Suppressor macrophage treated with lipopolysaccharide for 1 hour (primary cell): Measurements from ENCODE around the gene PFKP.
"Not testable (repeated sequence)": the region's sequence is repeated elsewhere in the genome, so short reads cannot be mapped to it uniquely, and the experiment has no call there.

ENCODE experiments used
- DNase-seq, 3 donors: peaks; one replicate each; pipeline ENCODE4 v3.0.0-alpha.2; 2020 to 2022

Gene PFKP

GRCh38 chr10:3100093-3100792 is 32.9 kb downstream of the PFKP start:
- DNase-seq = no peak

GRCh38 chr10:3100856-3101640 is 33.7 kb downstream of the PFKP start:
- DNase-seq = no peak

GRCh38 chr10:3102720-3103427 is 35.5 kb downstream of the PFKP start:
- no peak for DNase-seq

GRCh38 chr10:3103646-3104045 is 36.3 kb downstream of the PFKP start:
- DNase-seq = no peak

GRCh38 chr10:3104251-3104918 is 37.0 kb downstream of the PFKP start:
- no peak for DNase-seq

GRCh38 chr10:3105166-3105565 is 37.8 kb downstream of the PFKP start:
- no peak for DNase-seq

GRCh38 chr10:3105905-3106304 is 38.6 kb downstream of the PFKP start:
- no peak for DNase-seq

GRCh38 chr10:3106328-3106727 is 39.0 kb downstream of the PFKP start:
- not testable (repeated sequence) for DNase-seq

- no peak for DNase-seq
These were observed 39.6 kb downstream of the PFKP start for GRCh38 chr10:3106928-3107425.

- no peak for DNase-seq
These were observed 40.1 kb downstream of the PFKP start for GRCh38 chr10:3107426-3107961.

- no peak for DNase-seq
These were observed 40.7 kb downstream of the PFKP start for GRCh38 chr10:3108033-3108432.

- no peak for DNase-seq
These were observed 41.3 kb downstream of the PFKP start for GRCh38 chr10:3108575-3109105.

GRCh38 chr10:3109196-3109595 is 41.8 kb downstream of the PFKP start:
- DNase-seq = no peak

- DNase-seq = no peak
These were observed 42.3 kb downstream of the PFKP start for GRCh38 chr10:3109633-3110032.

GRCh38 chr10:3110782-3111620 is 43.7 kb downstream of the PFKP start:
- no peak for DNase-seq

GRCh38 chr10:3111621-3112163 is 44.3 kb downstream of the PFKP start:
- DNase-seq = no peak

GRCh38 chr10:3113343-3113720 is 46.0 kb downstream of the PFKP start:
- no peak for DNase-seq

- no peak for DNase-seq
These were observed 48.3 kb downstream of the PFKP start for GRCh38 chr10:3115685-3116084.

- no peak for DNase-seq
These were observed 49.3 kb downstream of the PFKP start for GRCh38 chr10:3116508-3117100.

- no peak for DNase-seq
These were observed 50.1 kb downstream of the PFKP start for GRCh38 chr10:3117486-3117885.

- DNase-seq = no peak
These were observed 51.3 kb downstream of the PFKP start for GRCh38 chr10:3118641-3119091.
